CD4-positive, alpha-beta T cell treated with Interferon alpha-2 for 1 hour (primary cell): ENCODE data around the gene CBLN3.

Experiments used
- DNase-seq, 2 donors: peaks; one replicate each; pipeline ENCODE4 v3.0.0-alpha.2; 2020 to 2022

The CBLN3 gene

GRCh38 chr14:24378981-24379906, 50.2 kb downstream of the CBLN3 start:
- DNase-seq = no peak

GRCh38 chr14:24378327-24378726, 51.1 kb downstream of the CBLN3 start:
- no peak for DNase-seq

- DNase-seq = no peak
Measured at GRCh38 chr14:24377657-24378056, 51.8 kb downstream of the CBLN3 start.

DNA sequence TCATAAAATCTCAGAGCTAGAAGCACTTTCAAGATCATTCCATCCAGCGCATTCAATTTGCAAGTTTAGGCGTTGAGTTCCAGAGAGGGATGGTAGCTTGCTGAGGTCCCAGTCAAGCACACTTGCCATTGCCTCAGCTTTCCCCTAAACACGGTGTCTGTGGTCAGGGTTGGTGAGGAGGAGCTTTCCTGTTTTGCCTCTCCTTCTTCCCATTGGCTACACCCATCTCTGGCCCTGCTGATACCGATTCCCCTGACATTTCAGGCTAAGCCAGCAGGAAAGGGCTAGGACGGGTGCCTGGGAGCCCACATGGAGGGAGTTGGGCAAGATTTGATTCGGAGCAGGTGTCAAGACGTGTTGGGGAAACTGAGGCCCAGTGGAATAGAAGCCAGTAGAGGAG, 52.3 kb downstream of the CBLN3 start:
- no peak for DNase-seq
